HG02623 (cell line): ENCODE data around the gene KLHL22.
"Not testable (repeated sequence)": the region's sequence is repeated elsewhere in the genome, so short reads cannot be mapped to it uniquely, and the experiment has no call there.

Experiments used
- ATAC-seq: cut with Tn5 transposase; IDR thresholded peaks from one replicate; pipeline ENCODE4 v1.9.1; 2021; ENCODE audit warnings: moderate library complexity; ENCODE audit not compliant: unreplicated experiment

The KLHL22 gene

GRCh38 chr22:20525048-20525447, 29.5 kb upstream of the KLHL22 start:
- ATAC-seq: no peak

- no peak for ATAC-seq
Measured at GRCh38 chr22:20524004-20524481, 28.4 kb upstream of the KLHL22 start.

GRCh38 chr22:20523086-20523983, 27.7 kb upstream of the KLHL22 start:
- no peak for ATAC-seq

- no peak for ATAC-seq
Measured at GRCh38 chr22:20522134-20523004, 26.8 kb upstream of the KLHL22 start.

- ATAC-seq: no peak
Measured at GRCh38 chr22:20520093-20520511, 24.5 kb upstream of the KLHL22 start.

DNA sequence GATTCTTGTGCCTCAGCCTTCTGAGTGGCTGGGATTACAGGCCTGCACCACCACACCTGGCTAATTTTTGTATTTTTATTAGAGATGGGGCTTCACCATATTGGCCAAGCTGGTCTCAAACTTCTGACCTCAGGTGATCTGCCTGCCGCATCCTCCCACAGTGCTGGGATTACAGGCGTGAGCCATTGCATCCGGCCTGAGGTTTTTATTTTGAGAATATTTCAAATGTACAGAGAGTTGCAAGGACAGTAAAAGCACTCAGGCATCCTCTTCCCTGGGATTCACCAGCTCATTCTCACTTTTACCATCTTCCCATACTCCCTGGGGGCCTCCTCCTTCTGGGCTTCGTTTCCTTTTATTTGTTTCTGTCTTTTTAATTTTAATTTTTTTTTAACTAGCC, 24.0 kb upstream of the KLHL22 start:
- ATAC-seq: no peak

DNA sequence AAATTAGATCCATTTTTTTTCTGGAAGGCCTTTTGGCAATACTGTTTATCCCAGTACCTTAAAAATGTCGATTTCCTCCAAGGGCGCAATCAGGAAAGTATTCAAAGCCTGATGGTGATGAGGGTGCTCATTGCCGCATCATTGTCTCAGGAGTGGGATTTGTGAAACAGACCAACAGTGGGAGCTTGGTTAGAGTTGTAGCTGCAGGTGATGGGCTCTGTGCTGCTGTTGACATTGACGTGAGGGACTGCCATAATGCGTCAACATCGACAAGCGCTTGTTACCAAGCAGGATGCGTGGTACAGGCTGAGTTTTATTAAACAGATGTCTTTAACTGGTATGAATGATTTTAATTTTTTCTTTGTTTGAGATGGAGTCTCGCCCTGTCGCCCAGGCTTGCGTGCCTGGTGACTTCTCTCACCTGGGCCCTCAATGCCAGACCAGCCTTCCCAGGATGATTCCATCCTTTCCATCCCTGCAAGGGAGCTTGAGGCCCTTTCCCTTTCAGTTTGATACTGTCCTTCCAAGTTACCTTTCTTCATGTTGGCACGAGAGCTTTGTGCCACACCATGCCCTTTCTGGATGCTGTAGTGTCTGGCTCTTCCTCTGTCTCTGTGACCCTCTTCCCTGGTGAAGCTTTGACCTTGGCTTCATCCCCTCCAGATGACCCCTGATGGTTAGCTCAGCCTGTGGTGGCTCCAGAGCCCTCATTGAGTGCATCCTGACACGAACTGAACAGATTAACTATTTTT, 22.4 kb upstream of the KLHL22 start:
- no peak for ATAC-seq

DNA sequence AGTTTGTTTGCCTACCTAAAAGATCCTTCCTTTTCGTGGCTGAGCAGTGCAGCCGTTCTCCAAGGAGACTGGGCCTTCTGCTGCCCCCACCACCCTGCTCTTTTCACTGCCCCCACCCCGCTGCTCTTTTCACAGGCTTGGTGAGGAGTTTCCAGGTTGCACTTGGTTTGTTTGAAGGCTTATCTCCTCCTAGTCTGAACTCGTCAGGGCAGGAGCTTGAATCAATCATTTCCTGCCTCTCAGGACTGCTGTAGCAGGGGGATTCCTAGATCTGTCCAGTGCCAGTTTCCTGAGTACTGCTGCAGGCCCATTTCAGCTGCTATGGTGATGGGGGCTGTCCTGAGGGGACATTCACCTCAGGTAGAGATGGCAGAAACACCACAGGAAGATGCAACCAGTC, 21.8 kb upstream of the KLHL22 start:
- ATAC-seq: no peak

GRCh38 chr22:20516399-20516798, 20.8 kb upstream of the KLHL22 start:
- no peak for ATAC-seq

DNA sequence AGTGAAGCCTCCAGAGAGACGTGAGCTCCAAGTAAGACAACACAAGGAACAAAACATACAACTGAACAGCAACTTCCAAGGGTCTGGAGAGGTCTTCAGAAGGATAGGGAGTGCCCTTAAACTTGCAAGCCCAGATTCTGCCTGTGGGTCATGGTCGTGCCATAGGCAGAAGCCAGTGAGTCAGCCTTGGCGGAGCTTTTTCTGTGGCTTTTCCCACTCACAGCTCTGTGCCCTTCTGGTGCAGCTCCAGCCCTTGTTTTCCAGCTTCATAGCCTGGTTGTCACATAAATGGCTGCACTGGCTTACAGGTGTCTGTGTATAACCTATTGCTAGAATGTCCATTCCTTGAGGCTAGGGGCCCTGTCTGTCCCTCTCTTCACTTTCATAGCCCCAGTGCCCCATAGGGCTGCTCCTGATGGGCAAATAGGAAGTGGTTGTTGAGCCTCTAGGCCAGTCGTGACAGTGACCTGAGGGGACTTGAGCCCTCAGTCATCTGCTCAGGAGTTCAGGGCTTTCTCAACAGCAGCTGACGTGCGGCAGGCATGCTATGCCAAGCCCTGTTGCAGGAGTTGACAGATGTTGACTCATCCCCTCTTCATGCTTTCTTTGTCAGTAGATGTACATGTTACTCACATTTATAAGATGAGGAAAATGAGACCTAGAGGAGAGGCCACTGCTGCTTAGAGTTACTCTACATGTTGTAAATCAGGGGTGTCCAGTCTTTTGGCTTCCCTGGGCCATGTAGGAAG, 19.2 kb upstream of the KLHL22 start:
- no peak for ATAC-seq

DNA sequence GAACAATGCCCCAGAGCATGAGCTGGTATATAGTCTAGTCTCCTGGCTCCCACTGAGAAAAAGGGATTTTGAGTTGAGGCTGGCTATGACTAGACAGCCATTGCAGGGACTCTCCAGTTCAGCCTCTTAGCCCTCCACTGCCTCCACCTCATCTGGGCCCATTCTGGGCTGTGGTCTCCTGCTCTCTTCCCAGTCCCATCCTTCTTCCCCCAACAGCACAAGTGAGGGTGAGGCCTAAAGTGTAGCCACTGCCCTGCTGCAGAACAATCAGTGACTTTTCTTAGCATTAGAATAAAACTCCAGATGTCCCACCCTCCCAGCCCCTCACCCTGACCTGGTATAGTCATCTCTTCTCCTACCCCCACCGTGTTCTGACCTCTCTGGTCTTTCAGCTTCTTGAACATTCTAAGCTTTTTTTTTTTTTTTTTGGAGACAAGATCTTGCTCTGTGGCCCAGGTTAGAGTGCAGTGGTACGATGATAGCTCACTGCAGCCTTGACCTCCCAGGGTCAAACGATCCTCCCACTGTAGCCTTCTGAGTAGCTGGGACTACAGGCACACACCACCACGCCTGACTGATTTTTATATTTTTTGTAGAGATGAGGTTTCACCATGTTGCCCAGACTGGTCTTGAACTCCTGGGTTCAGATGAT, 16.1 kb upstream of the KLHL22 start:
- ATAC-seq: no peak

- no peak for ATAC-seq
Measured at GRCh38 chr22:20510811-20511577, 15.4 kb upstream of the KLHL22 start.

DNA sequence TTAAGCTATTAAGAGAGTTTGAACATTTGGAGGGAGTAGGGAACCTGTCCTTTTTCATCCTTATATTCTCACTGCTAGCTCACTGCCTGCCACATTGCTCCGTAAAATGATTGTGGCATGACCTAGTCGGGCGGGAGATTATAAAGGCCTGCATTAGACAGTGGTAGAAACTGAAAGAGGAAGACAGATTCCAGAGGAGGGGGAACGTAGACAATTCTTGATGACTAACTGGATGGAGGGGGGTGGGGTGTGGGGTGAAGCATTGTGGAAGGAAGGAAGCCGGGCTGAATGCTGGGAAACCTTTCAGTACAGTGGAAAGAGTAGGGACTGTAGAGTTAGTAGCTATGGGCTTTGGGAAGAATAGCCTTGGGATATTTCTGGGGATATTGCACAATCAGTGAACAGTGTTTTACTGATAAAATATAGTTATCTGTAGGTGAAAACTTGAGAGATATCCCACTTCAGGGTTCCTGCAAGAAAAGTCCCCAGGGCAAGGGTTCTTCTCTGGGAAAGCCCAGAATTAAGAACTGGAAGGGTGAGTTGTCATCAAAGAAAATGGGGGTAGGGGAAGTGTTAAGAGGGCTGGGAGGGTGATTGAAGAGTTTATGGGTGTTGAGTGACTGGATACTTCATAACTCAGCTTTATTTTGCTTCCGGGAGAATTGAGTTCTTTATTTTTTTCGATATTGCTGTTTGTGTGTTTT, 13.9 kb upstream of the KLHL22 start:
- ATAC-seq: no peak

- ATAC-seq: no peak
Measured at GRCh38 chr22:20508815-20509271, 13.2 kb upstream of the KLHL22 start.

- ATAC-seq: not testable (repeated sequence)
Measured at GRCh38 chr22:20508067-20508755, 12.6 kb upstream of the KLHL22 start.

GRCh38 chr22:20507253-20508066, 11.9 kb upstream of the KLHL22 start, which contains the start of gene MED15:
Gene MED15, plus strand, starts transcription at chr22:20507610. Its CDS starts 69 bp downstream, at chr22:20507679.
- peak; percentile 81 for ATAC-seq
